ENCODE data around the gene ATP2B1. TPM values are rescaled to one million over a fixed set of nuclear protein-coding genes. Genes with fewer than 3 reads are reported as not detected.
"Not testable (repeated sequence)": the region's sequence is repeated elsewhere in the genome, so short reads cannot be mapped to it uniquely, and the experiment has no call there.

ATP2B1 gene
- 35.8 TPM for total RNA-seq
- 16.2 TPM for polyA plus RNA-seq
- long read RNA-seq, donor 1: 0 reads
- long read RNA-seq, donor 2: 0 reads
- long read RNA-seq, donor 3, partial matches to known transcripts: 0 of 6 reads
- long read RNA-seq, donor 3, other reads (novel, unspliced or antisense): 6 of 6 reads
- long read RNA-seq, donor 4, partial matches to known transcripts: 8 of 9 reads
- long read RNA-seq, donor 4, other reads (novel, unspliced or antisense): 0 of 9 reads
- long read RNA-seq, donor 5, partial matches to known transcripts: 10 of 12 reads
- long read RNA-seq, donor 5, other reads (novel, unspliced or antisense): 0 of 12 reads
- long read RNA-seq, donor 6, full-length matches to known transcripts: 3 of 3 reads
- long read RNA-seq, donor 6, partial matches to known transcripts: 0 of 3 reads
- long read RNA-seq, donor 6, other reads (novel, unspliced or antisense): 0 of 3 reads
- long read RNA-seq, donor 7, partial matches to known transcripts: 20 of 21 reads
- long read RNA-seq, donor 7, other reads (novel, unspliced or antisense): 0 of 21 reads
- long read RNA-seq, donor 8, partial matches to known transcripts: 0 of 2 reads
- long read RNA-seq, donor 8, other reads (novel, unspliced or antisense): 0 of 2 reads
- long read RNA-seq, donor 9, partial matches to known transcripts: 6 of 7 reads
- long read RNA-seq, donor 9, other reads (novel, unspliced or antisense): 0 of 7 reads
- long read RNA-seq, donor 10, transcript ATP2B1-205 (2 exons, 874 nt): major isoform, 5 of 15 reads
- long read RNA-seq, donor 10, partial matches to known transcripts: 7 of 15 reads
- long read RNA-seq, donor 10, other reads (novel, unspliced or antisense): 0 of 15 reads

- under 1% methylated on average over 84 of the region's 84 CpGs for WGBS
Measured at GRCh38 chr12:89708565-89709156, at the start of gene ATP2B1. ATP2B1 (minus strand) TSS chr12:89708838; CDS start chr12:89655886, 52,952 bp downstream.

GRCh38 chr12:89757987-89758386, 49.3 kb upstream of the ATP2B1 start:
- not testable (repeated sequence) for H3K4me3 ChIP-seq (ENCODE audit: low read length in 2 of 2); H3K9me3 ChIP-seq (ENCODE audit: control insufficient read depth in 2 of 2, insufficient read depth in 1 of 2, low read length in 1 of 2); H3K4me1 ChIP-seq (ENCODE audit: control insufficient read depth in 2 of 2, insufficient read depth in 2 of 2, low read length in 2 of 2); DNase-seq (ENCODE audit: low read depth in 6 of 9, low spot score in 9 of 9); H3K36me3 ChIP-seq (ENCODE audit: control insufficient read depth in 2 of 2, insufficient read depth in 2 of 2, low read length in 1 of 2); H3K27me3 ChIP-seq (ENCODE audit: control insufficient read depth in 2 of 2, insufficient read depth in 1 of 2, low read length in 1 of 2); H3K27ac ChIP-seq (ENCODE audit: low read depth in 1 of 2, low read length in 1 of 2)
- 93% methylated on average over 1 of the region's 1 CpG for WGBS

More at GRCh38 chr12:89708565-89709156, at the start of gene ATP2B1:
- peak within 1 kb of the TSS; percentile 95 to 97 for H3K27ac ChIP-seq (ENCODE audit: low read depth in 1 of 2, low read length in 1 of 2)
- peaks cover 0 to 9% of the 10 kb centered on the region in 2 donors for H3K27me3 ChIP-seq (ENCODE audit: control insufficient read depth in 2 of 2, insufficient read depth in 1 of 2, low read length in 1 of 2)
- H3K4me1 ChIP-seq (ENCODE audit: control insufficient read depth in 2 of 2, insufficient read depth in 2 of 2, low read length in 2 of 2): peaks cover 7 to 15% of the 10 kb centered on the region in 2 donors
- peak within 1 kb of the TSS; percentile 62 to 76 for H3K4me3 ChIP-seq (ENCODE audit: low read length in 2 of 2)
- H3K9me3 ChIP-seq (ENCODE audit: control insufficient read depth in 2 of 2, insufficient read depth in 1 of 2, low read length in 1 of 2): no peaks in the 10 kb centered on the region
- peak in 8 of 9 donors; percentile 36 to 83 (median 68) for DNase-seq (ENCODE audit: low read depth in 6 of 9, low spot score in 9 of 9)
- H3K36me3 ChIP-seq (ENCODE audit: control insufficient read depth in 2 of 2, insufficient read depth in 2 of 2, low read length in 1 of 2): no peaks in the 10 kb centered on the region

- peaks cover 0 to 2% of the 10 kb centered on the region in 2 donors for H3K4me1 ChIP-seq (ENCODE audit: control insufficient read depth in 2 of 2, insufficient read depth in 2 of 2, low read length in 2 of 2)
- DNase-seq (ENCODE audit: low read depth in 6 of 9, low spot score in 9 of 9): peak in 8 of 9 donors; percentile 27 to 82 (median 47)
- no peak overlapping the region for H3K4me3 ChIP-seq (ENCODE audit: low read length in 2 of 2)
- H3K36me3 ChIP-seq (ENCODE audit: control insufficient read depth in 2 of 2, insufficient read depth in 2 of 2, low read length in 1 of 2): no peaks in the 10 kb centered on the region
- 54% methylated on average over 5 of the region's 5 CpGs for WGBS
- H3K27me3 ChIP-seq (ENCODE audit: control insufficient read depth in 2 of 2, insufficient read depth in 1 of 2, low read length in 1 of 2): no peaks in the 10 kb centered on the region
- peaks cover 0 to 1% of the 10 kb centered on the region in 2 donors for H3K9me3 ChIP-seq (ENCODE audit: control insufficient read depth in 2 of 2, insufficient read depth in 1 of 2, low read length in 1 of 2)
- peak overlapping the region in 1 of 2 donors; percentile 3 for H3K27ac ChIP-seq (ENCODE audit: low read depth in 1 of 2, low read length in 1 of 2)
Measured at GRCh38 chr12:89756585-89757398, 48.2 kb upstream of the ATP2B1 start.

- Histone ChIP-seq H3K4me3 (ENCODE audit: low read length in 2 of 2) (no peak overlapping the region), H3K36me3 (ENCODE audit: control insufficient read depth in 2 of 2, insufficient read depth in 2 of 2, low read length in 1 of 2) (no peaks in the 10 kb centered on the region), H3K9me3 (ENCODE audit: control insufficient read depth in 2 of 2, insufficient read depth in 1 of 2, low read length in 1 of 2) (peaks cover 0 to 1% of the 10 kb centered on the region in 2 donors), H3K4me1 (ENCODE audit: control insufficient read depth in 2 of 2, insufficient read depth in 2 of 2, low read length in 2 of 2) (no peaks in the 10 kb centered on the region), H3K27ac (ENCODE audit: low read depth in 1 of 2, low read length in 1 of 2) (peak overlapping the region in 1 of 2 donors; percentile 3), H3K27me3 (ENCODE audit: control insufficient read depth in 2 of 2, insufficient read depth in 1 of 2, low read length in 1 of 2) (no peaks in the 10 kb centered on the region)
- DNase-seq (ENCODE audit: low read depth in 6 of 9, low spot score in 9 of 9): no peak
- WGBS: 45% methylated on average over 4 of the region's 4 CpGs
Measured at GRCh38 chr12:89756194-89756584, 47.6 kb upstream of the ATP2B1 start.

GRCh38 chr12:89753997-89754396, 45.4 kb upstream of the ATP2B1 start:
- no peaks in the 10 kb centered on the region for H3K36me3 ChIP-seq (ENCODE audit: control insufficient read depth in 2 of 2, insufficient read depth in 2 of 2, low read length in 1 of 2)
- no peak overlapping the region for H3K27ac ChIP-seq (ENCODE audit: low read depth in 1 of 2, low read length in 1 of 2)
- H3K27me3 ChIP-seq (ENCODE audit: control insufficient read depth in 2 of 2, insufficient read depth in 1 of 2, low read length in 1 of 2): no peaks in the 10 kb centered on the region
- no peaks in the 10 kb centered on the region for H3K4me1 ChIP-seq (ENCODE audit: control insufficient read depth in 2 of 2, insufficient read depth in 2 of 2, low read length in 2 of 2)
- H3K9me3 ChIP-seq (ENCODE audit: control insufficient read depth in 2 of 2, insufficient read depth in 1 of 2, low read length in 1 of 2): peaks cover 0 to 1% of the 10 kb centered on the region in 2 donors
- WGBS: 97% methylated on average over 3 of the region's 3 CpGs
- DNase-seq (ENCODE audit: low read depth in 6 of 9, low spot score in 9 of 9): no peak
- no peak overlapping the region for H3K4me3 ChIP-seq (ENCODE audit: low read length in 2 of 2)

- H3K36me3 ChIP-seq (ENCODE audit: control insufficient read depth in 2 of 2, insufficient read depth in 2 of 2, low read length in 1 of 2): no peaks in the 10 kb centered on the region
- 86% methylated on average over 1 of the region's 1 CpG for WGBS
- no peaks in the 10 kb centered on the region for H3K27me3 ChIP-seq (ENCODE audit: control insufficient read depth in 2 of 2, insufficient read depth in 1 of 2, low read length in 1 of 2)
- H3K4me3 ChIP-seq (ENCODE audit: low read length in 2 of 2): no peak overlapping the region
- peak in 2 of 9 donors; percentile 45 to 52 for DNase-seq (ENCODE audit: low read depth in 6 of 9, low spot score in 9 of 9)
- H3K4me1 ChIP-seq (ENCODE audit: control insufficient read depth in 2 of 2, insufficient read depth in 2 of 2, low read length in 2 of 2): no peaks in the 10 kb centered on the region
- H3K27ac ChIP-seq (ENCODE audit: low read depth in 1 of 2, low read length in 1 of 2): no peak overlapping the region
- H3K9me3 ChIP-seq (ENCODE audit: control insufficient read depth in 2 of 2, insufficient read depth in 1 of 2, low read length in 1 of 2): peaks cover 0 to 1% of the 10 kb centered on the region in 2 donors
Measured at GRCh38 chr12:89752341-89752740, 43.7 kb upstream of the ATP2B1 start.

- no peak for DNase-seq (ENCODE audit: low read depth in 6 of 9, low spot score in 9 of 9)
- Histone ChIP-seq H3K36me3 (ENCODE audit: control insufficient read depth in 2 of 2, insufficient read depth in 2 of 2, low read length in 1 of 2) (no peaks in the 10 kb centered on the region), H3K27ac (ENCODE audit: low read depth in 1 of 2, low read length in 1 of 2) (no peak overlapping the region), H3K27me3 (ENCODE audit: control insufficient read depth in 2 of 2, insufficient read depth in 1 of 2, low read length in 1 of 2) (no peaks in the 10 kb centered on the region), H3K4me3 (ENCODE audit: low read length in 2 of 2) (no peak overlapping the region), H3K9me3 (ENCODE audit: control insufficient read depth in 2 of 2, insufficient read depth in 1 of 2, low read length in 1 of 2) (peaks cover 0 to 1% of the 10 kb centered on the region in 2 donors), H3K4me1 (ENCODE audit: control insufficient read depth in 2 of 2, insufficient read depth in 2 of 2, low read length in 2 of 2) (no peaks in the 10 kb centered on the region)
- 80% methylated on average over 6 of the region's 6 CpGs for WGBS
Measured at GRCh38 chr12:89750389-89751351, 42.0 kb upstream of the ATP2B1 start.
